Sigmoid colon (tissue), 7 donors: ENCODE measurements around the gene SLAMF6. TPM values are rescaled to one million over a fixed set of nuclear protein-coding genes. Genes with fewer than 3 reads are reported as not detected.

ENCODE experiments used
- DNase-seq: peaks from one replicate; pipeline ENCODE4 v3.0.0-alpha.2; 2019
- H3K27ac ChIP-seq, 4 donors: fragments of 200-600 bp; sonication (generic); one replicate each; pipeline ENCODE4 v1.5.1; 2016 to 2019; ENCODE audit warnings: mild to moderate bottlenecking in 1 of 4
- H3K27me3 ChIP-seq, 3 donors: fragments of 200-600 bp; sonication (generic); one replicate each; pipeline ENCODE4 v1.5.1; 2019; ENCODE audit warnings: mild to moderate bottlenecking in 1 of 3
- H3K36me3 ChIP-seq, 4 donors: fragments of 200-600 bp; sonication (generic); one replicate each; pipeline ENCODE4 v1.5.1; 2016 to 2019
- H3K4me1 ChIP-seq, 4 donors: fragments of 200-600 bp; sonication (generic); one replicate each; pipeline ENCODE4 v1.5.1; 2017 to 2019
- H3K4me3 ChIP-seq, 4 donors: fragments of 200-600 bp; sonication (generic); one replicate each; pipeline ENCODE4 v1.5.1; 2017 to 2019; ENCODE audit warnings: mild to moderate bottlenecking in 2 of 4, moderate library complexity in 1 of 4
- H3K9me3 ChIP-seq, 4 donors: fragments of 200-600 bp in 3 of 4; sonication (generic) in 3 of 4; one replicate each; pipeline versions ENCODE4 v1.5.1 to v1.6.1; 2013 to 2019
- EP300 ChIP-seq, 4 donors: sonication (generic); formaldehyde crosslinking; IDR thresholded peaks; one replicate each; pipeline ENCODE4 v1.6.1; 2017; ENCODE audit warnings: antibody characterized with exemption in 4 of 4
- POLR2A ChIP-seq, 2 donors: fragments of 450-650 bp; IDR thresholded peaks; one replicate each; pipeline ENCODE4 v1.6.1; 2016; ENCODE audit warnings: antibody characterized with exemption in 2 of 2, mild to moderate bottlenecking in 2 of 2, moderate library complexity in 2 of 2
- POLR2AphosphoS5 ChIP-seq, 4 donors: sonication (generic); formaldehyde crosslinking; IDR thresholded peaks; one replicate each; pipeline ENCODE4 v1.6.1; 2017; ENCODE audit warnings: antibody characterized with exemption in 4 of 4
- WGBS, 2 donors: extraction: QIAGEN DNeasy Blood & Tissue Kit; methylation state at CpG; one replicate each; pipeline ENCODE4 v1.1.7; 2013; 5-methylcytosine and 5-hydroxymethylcytosine counted together
- intact Hi-C: fragments of 100-400 bp; cut with DNase I; formaldehyde crosslinking; loops from one replicate; pipeline ENCODE4 v1.15.1; 2023
- polyA plus RNA-seq, 3 donors: library from polyadenylated mRNA; stranded (reverse); fragments of 200-250 nt; gene quantifications; one replicate each; pipeline ENCODE4 v1.2.3, GENCODE V29; 2013
- total RNA-seq, 4 donors: library from RNA; depleted of rRNA; stranded (reverse); fragments of >200 nt; gene quantifications; one replicate each; pipeline ENCODE4 v1.1.0, GENCODE V29; 2016
- TF ChIP-seq, protein P1 (sequence below), 4 experiments: fragments of 450-650 bp in 3 of 4; fragments of 200-600 bp in 1 of 4; IDR thresholded peaks; one replicate each; pipeline ENCODE4 v1.5.1; 2016 to 2019; ENCODE audit warnings: antibody characterized with exemption in 4 of 4, mild to moderate bottlenecking in 3 of 4, moderate library complexity in 2 of 4
- donor health status: healthy with polysubstance abuse.
- donor health status: Bipolar disorder and iron deficiency.
- donor health status: healthy.

The SLAMF6 gene
- total and polyA plus RNA-seq, 7 donors, result 0.41 to 15.2 (median 1.1) TPM; not detected in 1

DNA sequence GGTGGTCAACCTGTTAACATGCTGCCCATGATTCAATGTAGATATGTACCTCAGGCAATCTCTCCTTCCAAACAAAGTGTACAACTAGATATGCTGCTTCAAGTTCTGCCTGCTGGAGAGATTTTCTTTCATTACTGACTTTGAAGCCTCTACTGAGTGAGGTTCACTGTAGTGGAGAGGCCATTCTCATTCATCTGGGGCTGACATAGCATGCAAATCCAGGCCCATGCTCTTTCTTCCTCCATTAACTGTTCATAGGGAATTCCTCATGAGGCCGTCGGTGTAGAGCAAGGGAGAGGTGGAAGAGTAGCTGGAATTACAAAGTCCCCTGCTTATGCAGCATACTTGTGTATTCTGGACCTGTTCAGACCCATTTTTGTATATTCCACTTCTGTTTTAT is 84.1 kb downstream of the SLAMF6 start:
- no peaks in the 10 kb centered on the region for H3K27me3 ChIP-seq
- no peaks in the 10 kb centered on the region for H3K9me3 ChIP-seq
- no peak for DNase-seq
- H3K4me3 ChIP-seq, result no peak overlapping the region
- no peak overlapping the region for H3K27ac ChIP-seq
- no peaks in the 10 kb centered on the region for H3K4me1 ChIP-seq
- intact Hi-C loops, result no loop called here
- WGBS, 2 donors, result 93 to 95% methylated on average over 2 of the region's 2 CpGs
- TF ChIP-seq POLR2AphosphoS5 (IDR thresholded peaks at IDR 0.05) (no peak), EP300 (IDR thresholded peaks at IDR 0.05) (no peak), POLR2A (IDR thresholded peaks at IDR 0.05) (no peak)
- H3K36me3 ChIP-seq, result no peaks in the 10 kb centered on the region

DNA sequence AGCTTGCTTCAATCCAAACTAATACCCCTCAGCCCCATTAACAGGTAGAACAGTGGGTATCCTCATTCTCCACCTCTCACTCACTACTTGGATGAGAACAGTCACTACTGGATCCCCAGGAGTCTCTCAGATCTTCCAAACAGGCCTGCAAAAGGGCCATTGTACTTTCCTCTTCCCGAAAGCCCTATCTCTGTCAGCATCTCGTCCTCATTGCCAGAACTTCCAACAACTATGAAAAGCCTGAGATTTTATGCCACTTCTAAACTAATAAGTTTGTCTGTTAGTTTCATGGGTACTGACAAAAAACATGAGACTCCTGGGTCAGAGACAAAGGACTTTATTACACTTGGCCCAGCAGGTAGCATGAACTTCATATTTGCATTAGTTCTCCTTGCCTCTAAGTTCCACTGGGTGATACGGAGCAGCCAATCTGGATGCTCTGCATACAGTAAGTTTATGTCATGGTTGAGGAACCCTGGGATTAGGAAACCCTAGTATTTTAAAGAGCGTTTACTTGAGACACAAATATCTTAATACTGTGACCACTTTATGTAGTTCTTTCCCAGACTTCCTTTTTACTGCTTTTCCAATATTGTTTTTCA is 84.6 kb downstream of the SLAMF6 start:
- no peak for TF ChIP-seq POLR2AphosphoS5 (IDR thresholded peaks at IDR 0.05)
- TF ChIP-seq POLR2A (IDR thresholded peaks at IDR 0.05), result no peak
- TF ChIP-seq EP300 (IDR thresholded peaks at IDR 0.05), result no peak
- TF ChIP-seq, protein P1, sequence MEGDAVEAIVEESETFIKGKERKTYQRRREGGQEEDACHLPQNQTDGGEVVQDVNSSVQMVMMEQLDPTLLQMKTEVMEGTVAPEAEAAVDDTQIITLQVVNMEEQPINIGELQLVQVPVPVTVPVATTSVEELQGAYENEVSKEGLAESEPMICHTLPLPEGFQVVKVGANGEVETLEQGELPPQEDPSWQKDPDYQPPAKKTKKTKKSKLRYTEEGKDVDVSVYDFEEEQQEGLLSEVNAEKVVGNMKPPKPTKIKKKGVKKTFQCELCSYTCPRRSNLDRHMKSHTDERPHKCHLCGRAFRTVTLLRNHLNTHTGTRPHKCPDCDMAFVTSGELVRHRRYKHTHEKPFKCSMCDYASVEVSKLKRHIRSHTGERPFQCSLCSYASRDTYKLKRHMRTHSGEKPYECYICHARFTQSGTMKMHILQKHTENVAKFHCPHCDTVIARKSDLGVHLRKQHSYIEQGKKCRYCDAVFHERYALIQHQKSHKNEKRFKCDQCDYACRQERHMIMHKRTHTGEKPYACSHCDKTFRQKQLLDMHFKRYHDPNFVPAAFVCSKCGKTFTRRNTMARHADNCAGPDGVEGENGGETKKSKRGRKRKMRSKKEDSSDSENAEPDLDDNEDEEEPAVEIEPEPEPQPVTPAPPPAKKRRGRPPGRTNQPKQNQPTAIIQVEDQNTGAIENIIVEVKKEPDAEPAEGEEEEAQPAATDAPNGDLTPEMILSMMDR (IDR thresholded peaks at IDR 0.05), result no peak
- Histone ChIP-seq H3K27ac (no peak overlapping the region), H3K27me3 (no peaks in the 10 kb centered on the region), H3K4me3 (no peak overlapping the region), H3K9me3 (no peaks in the 10 kb centered on the region), H3K4me1 (no peaks in the 10 kb centered on the region), H3K36me3 (no peaks in the 10 kb centered on the region)
- DNase-seq, result no peak
- intact Hi-C loops, result no loop called here
- WGBS, 2 donors, result 79 to 89% methylated on average over 4 of the region's 4 CpGs

DNA sequence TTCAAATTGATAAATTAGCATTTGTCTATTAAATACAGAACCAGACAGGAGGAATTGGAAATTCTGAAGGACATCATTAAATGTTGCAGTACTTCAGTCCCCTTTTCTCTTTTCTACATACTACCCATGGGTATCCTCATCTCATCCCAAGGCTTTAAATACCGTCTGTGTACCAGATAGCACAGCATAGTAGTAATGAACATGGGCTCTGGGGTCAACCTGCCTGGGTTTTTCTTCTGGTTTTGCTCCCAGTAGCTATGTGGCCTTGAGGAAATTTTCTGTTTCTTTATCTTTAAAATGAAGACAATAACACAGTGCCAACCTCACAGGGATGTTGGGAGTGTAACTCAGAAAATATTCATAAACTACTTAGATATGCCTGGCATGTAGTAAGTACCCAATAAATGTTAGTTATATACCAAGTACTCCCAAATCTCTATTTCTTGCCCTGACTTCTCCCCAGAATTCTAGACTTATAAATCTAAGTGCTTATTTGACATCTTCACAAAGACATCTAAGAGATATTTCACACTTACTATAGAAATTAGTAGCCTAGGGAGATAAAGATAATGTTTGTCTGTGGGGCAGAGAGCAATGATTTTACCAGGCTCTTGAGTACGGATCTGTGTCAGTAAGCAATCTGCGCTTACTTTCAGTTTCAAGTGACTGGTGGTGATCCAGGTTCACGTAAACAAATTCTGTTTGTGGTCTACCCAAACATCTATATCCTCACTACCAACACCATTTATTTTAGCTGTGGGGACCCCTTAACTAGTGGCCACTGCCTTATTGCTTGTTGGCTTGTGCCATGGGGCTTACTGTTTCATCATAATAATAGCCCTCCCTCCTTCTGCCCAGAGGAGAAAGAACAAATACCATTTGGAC is 85.4 kb downstream of the SLAMF6 start:
- H3K4me3 ChIP-seq, result no peak overlapping the region
- no peaks in the 10 kb centered on the region for H3K36me3 ChIP-seq
- H3K9me3 ChIP-seq, result no peaks in the 10 kb centered on the region
- no peaks in the 10 kb centered on the region for H3K4me1 ChIP-seq
- no peak for DNase-seq
- WGBS, 2 donors, result 21 to 31% methylated on average over 4 of the region's 4 CpGs
- intact Hi-C loops, result no loop called here
- TF ChIP-seq, protein P1 (IDR thresholded peaks at IDR 0.05), result no peak
- TF ChIP-seq EP300 (IDR thresholded peaks at IDR 0.05) (no peak), POLR2A (IDR thresholded peaks at IDR 0.05) (no peak), POLR2AphosphoS5 (IDR thresholded peaks at IDR 0.05) (no peak)
- no peaks in the 10 kb centered on the region for H3K27me3 ChIP-seq
- no peak overlapping the region for H3K27ac ChIP-seq

DNA sequence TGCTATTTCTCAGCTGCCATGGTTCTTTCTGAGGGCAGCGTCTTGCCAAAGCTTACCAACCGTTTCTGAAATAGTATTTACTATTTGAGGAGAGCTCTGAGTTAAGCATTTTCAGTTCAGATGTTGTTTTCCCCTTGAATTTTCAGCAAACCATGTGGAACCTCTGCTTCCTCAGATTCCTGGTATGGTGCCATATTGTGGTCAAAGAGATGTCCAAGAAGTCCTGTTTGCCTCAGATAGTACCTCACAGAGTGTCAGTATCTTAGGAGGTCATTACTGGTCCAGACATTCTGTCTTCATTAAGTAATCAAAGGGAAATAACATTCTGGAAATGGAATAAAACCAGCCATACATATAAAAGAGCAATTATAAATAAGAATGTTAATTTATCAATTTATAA is 86.1 kb downstream of the SLAMF6 start:
- Histone ChIP-seq H3K27ac (no peak overlapping the region), H3K4me1 (no peaks in the 10 kb centered on the region), H3K9me3 (no peaks in the 10 kb centered on the region), H3K27me3 (no peaks in the 10 kb centered on the region), H3K4me3 (no peak overlapping the region), H3K36me3 (no peaks in the 10 kb centered on the region)
- TF ChIP-seq, protein P1 (IDR thresholded peaks at IDR 0.05), result no peak
- no peak for TF ChIP-seq EP300 (IDR thresholded peaks at IDR 0.05)
- no peak for TF ChIP-seq POLR2A (IDR thresholded peaks at IDR 0.05)
- TF ChIP-seq POLR2AphosphoS5 (IDR thresholded peaks at IDR 0.05), result no peak
- WGBS, 2 donors, result 54 to 71% methylated on average over 2 of the region's 2 CpGs
- DNase-seq, result no peak
- intact Hi-C loops, result no loop called here

Other genes starting within 250 kb of the SLAMF6 start
- 10 to 100 TPM; 49.0 to 57.4 (median 53.0) TPM for gene PEX19, start 238.1 kb downstream of the SLAMF6 start, total RNA-seq
- gene PEX19, start 238.1 kb downstream of the SLAMF6 start, polyA plus RNA-seq, result 10 to 100 TPM; 25.6 to 42.0 (median 35.4) TPM
- gene COPA, start 180.0 kb downstream of the SLAMF6 start, total RNA-seq, result 100 to 1,000 TPM in 1 of 4 donors, 10 to 100 TPM in 3; 93.8 to 117 (median 96.5) TPM
- 10 to 100 TPM; 62.5 to 76.0 (median 68.7) TPM for gene COPA, start 180.0 kb downstream of the SLAMF6 start, polyA plus RNA-seq
- gene NCSTN, start 179.9 kb downstream of the SLAMF6 start, total RNA-seq, result 10 to 100 TPM; 30.3 to 46.7 (median 39.0) TPM
- gene NCSTN, start 179.9 kb downstream of the SLAMF6 start, polyA plus RNA-seq, result 10 to 100 TPM; 12.0 to 55.6 (median 19.4) TPM
- under 1 TPM in 1 of 4 donors, not detected in 3; under 0.01 TPM for gene NHLH1, start 156.2 kb downstream of the SLAMF6 start, total RNA-seq
- gene NHLH1, start 156.2 kb downstream of the SLAMF6 start, polyA plus RNA-seq, result under 1 TPM in 2 of 3 donors, not detected in 1; 0.12 to 0.60 TPM
- gene VANGL2, start 122.7 kb downstream of the SLAMF6 start, total RNA-seq, result 1 to 10 TPM; 3.2 to 6.6 (median 3.6) TPM
- 1 to 10 TPM; 1.8 to 3.5 (median 2.6) TPM for gene VANGL2, start 122.7 kb downstream of the SLAMF6 start, polyA plus RNA-seq
- 1 to 10 TPM; 2.2 to 7.5 (median 3.3) TPM for gene CD84, start 56.2 kb upstream of the SLAMF6 start, total RNA-seq
- gene CD84, start 56.2 kb upstream of the SLAMF6 start, polyA plus RNA-seq, result 1 to 10 TPM in 2 of 3 donors, under 1 TPM in 1; 0.60 to 5.5 (median 3.2) TPM
- gene SLAMF1, start 123.8 kb upstream of the SLAMF6 start, total RNA-seq, result 1 to 10 TPM in 1 of 4 donors, under 1 TPM in 3; under 0.01 to 1.6 (median 0.22) TPM
- 1 to 10 TPM in 1 of 3 donors, not detected in 2; 6.1 TPM for gene SLAMF1, start 123.8 kb upstream of the SLAMF6 start, polyA plus RNA-seq
- 1 to 10 TPM; 2.9 to 4.5 (median 3.6) TPM for gene CD48, start 188.6 kb upstream of the SLAMF6 start, total RNA-seq
- 100 to 1,000 TPM in 1 of 3 donors, 10 to 100 TPM in 2; 15.6 to 112 (median 23.1) TPM for gene CD48, start 188.6 kb upstream of the SLAMF6 start, polyA plus RNA-seq
- under 1 TPM in 3 of 4 donors, not detected in 1; 0.16 to 0.83 (median 0.41) TPM for gene SLAMF7, start 216.0 kb upstream of the SLAMF6 start, total RNA-seq
- 10 to 100 TPM in 2 of 3 donors, 1 to 10 TPM in 1; 3.6 to 31.0 (median 11.4) TPM for gene SLAMF7, start 216.0 kb upstream of the SLAMF6 start, polyA plus RNA-seq